Cardiac muscle cell (in vitro differentiated cells and primary cell): ENCODE data around the gene AOPEP. TPM values are rescaled to one million over a fixed set of nuclear protein-coding genes. Genes with fewer than 3 reads are reported as not detected.

Source experiments
- DNase-seq, 2 donors: peaks; one replicate each; pipeline versions ENCODE4 v3.0.0 to v3.0.0-alpha.2; 2010 to 2017; ENCODE audit warnings: low read depth in 1 of 2, low spot score in 1 of 2
- H3K27ac ChIP-seq: fragments of 200-600 bp; sonication (generic); 2 replicates; pipeline ENCODE4 v1.5.1; 2016
- H3K27me3 ChIP-seq: fragments of 200-600 bp; sonication (generic); 2 replicates; pipeline ENCODE4 v1.6.0; 2016; ENCODE audit warnings: control low read depth
- H3K36me3 ChIP-seq: fragments of 200-600 bp; sonication (generic); 2 replicates; pipeline ENCODE4 v1.5.1; 2016; ENCODE audit warnings: control low read depth
- H3K4me1 ChIP-seq: fragments of 200-600 bp; sonication (generic); 2 replicates; pipeline ENCODE4 v1.8.1; 2017; ENCODE audit warnings: low read depth, mild to moderate bottlenecking, mixed run types
- H3K4me3 ChIP-seq: fragments of 200-600 bp; sonication (generic); 2 replicates; pipeline ENCODE4 v1.5.1; 2016; ENCODE audit warnings: mild to moderate bottlenecking
- H3K9me3 ChIP-seq: fragments of 200-600 bp; sonication (generic); 2 replicates; pipeline ENCODE4 v1.5.1; 2017; ENCODE audit warnings: low read depth, mild to moderate bottlenecking, control low read depth
- polyA plus RNA-seq: library from polyadenylated mRNA; unstranded; fragments of >200 nt; fragmentation: Nextera tagmentation; extraction: Ambion mirVana; gene quantifications from 2 replicates; pipeline ENCODE4 v1.2.1, GENCODE V29; 2016
- total RNA-seq: library from RNA; depleted of rRNA; stranded (reverse); fragments of >200 nt; gene quantifications from 2 replicates; pipeline ENCODE4 v1.2.3, GENCODE V29; 2016
- TF ChIP-seq, protein P1 (sequence below): IDR thresholded peaks from 2 replicates; pipeline ENCODE4 v1.5.1; 2012; ENCODE audit warnings: low read depth, mild to moderate bottlenecking, low read length

AOPEP gene
- total and polyA plus RNA-seq, 2 experiments from 2014 or later, result 46.8 to 88.7 TPM

DNA sequence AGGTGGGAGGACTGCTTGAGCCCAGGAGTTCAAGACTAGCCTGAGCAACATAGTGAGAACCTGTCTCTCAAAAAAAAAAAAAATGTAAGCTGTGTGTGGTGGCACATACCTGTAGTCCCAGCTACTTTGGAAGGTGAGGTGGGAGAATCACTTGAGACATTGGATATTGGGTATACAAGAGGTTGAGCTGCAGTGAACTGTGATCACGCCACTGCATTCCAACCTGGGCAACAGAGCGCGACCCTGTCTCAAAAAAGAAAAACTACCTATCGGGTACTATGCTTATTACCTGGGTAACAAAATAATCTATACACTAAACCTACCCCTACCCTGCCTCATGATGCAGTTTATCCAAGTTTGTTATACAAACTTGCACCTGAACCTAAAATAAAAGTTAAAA is 64.9 kb downstream of the AOPEP start:
- H3K9me3 ChIP-seq, result no peaks in the 10 kb centered on the region
- H3K36me3 ChIP-seq, result no peaks in the 10 kb centered on the region
- H3K4me1 ChIP-seq, result peaks cover 6% of the 10 kb centered on the region
- no peak overlapping the region for H3K27ac ChIP-seq
- H3K4me3 ChIP-seq, result no peak overlapping the region
- no peak for DNase-seq
- no peaks in the 10 kb centered on the region for H3K27me3 ChIP-seq
- TF ChIP-seq, protein P1, sequence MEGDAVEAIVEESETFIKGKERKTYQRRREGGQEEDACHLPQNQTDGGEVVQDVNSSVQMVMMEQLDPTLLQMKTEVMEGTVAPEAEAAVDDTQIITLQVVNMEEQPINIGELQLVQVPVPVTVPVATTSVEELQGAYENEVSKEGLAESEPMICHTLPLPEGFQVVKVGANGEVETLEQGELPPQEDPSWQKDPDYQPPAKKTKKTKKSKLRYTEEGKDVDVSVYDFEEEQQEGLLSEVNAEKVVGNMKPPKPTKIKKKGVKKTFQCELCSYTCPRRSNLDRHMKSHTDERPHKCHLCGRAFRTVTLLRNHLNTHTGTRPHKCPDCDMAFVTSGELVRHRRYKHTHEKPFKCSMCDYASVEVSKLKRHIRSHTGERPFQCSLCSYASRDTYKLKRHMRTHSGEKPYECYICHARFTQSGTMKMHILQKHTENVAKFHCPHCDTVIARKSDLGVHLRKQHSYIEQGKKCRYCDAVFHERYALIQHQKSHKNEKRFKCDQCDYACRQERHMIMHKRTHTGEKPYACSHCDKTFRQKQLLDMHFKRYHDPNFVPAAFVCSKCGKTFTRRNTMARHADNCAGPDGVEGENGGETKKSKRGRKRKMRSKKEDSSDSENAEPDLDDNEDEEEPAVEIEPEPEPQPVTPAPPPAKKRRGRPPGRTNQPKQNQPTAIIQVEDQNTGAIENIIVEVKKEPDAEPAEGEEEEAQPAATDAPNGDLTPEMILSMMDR, result no peak

DNA sequence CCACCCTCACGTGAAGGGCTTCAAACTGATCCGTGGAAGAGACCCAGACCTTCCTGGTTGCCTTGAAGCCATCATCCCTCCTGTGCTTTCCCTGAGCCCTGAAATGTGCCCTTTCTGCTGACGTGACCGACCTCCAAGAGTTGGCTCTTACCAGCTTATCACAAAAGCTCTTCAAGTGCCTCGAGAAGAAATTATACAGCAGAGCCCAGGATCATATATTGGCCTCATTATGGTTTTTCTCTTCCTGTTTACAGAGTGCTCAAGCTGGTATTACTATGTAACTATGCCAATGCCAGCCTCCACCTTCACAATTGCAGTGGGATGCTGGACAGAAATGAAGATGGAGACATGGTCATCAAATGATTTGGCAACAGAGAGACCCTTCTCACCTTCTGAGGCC is 66.0 kb downstream of the AOPEP start:
- TF ChIP-seq, protein P1, result no peak
- DNase-seq, result peak in 1 of 2 donors; percentile 25
- peaks cover 6% of the 10 kb centered on the region for H3K4me1 ChIP-seq
- no peak overlapping the region for H3K4me3 ChIP-seq
- peak overlapping the region; percentile 50 for H3K27ac ChIP-seq
- H3K36me3 ChIP-seq, result no peaks in the 10 kb centered on the region
- H3K9me3 ChIP-seq, result no peaks in the 10 kb centered on the region
- H3K27me3 ChIP-seq, result no peaks in the 10 kb centered on the region

DNA sequence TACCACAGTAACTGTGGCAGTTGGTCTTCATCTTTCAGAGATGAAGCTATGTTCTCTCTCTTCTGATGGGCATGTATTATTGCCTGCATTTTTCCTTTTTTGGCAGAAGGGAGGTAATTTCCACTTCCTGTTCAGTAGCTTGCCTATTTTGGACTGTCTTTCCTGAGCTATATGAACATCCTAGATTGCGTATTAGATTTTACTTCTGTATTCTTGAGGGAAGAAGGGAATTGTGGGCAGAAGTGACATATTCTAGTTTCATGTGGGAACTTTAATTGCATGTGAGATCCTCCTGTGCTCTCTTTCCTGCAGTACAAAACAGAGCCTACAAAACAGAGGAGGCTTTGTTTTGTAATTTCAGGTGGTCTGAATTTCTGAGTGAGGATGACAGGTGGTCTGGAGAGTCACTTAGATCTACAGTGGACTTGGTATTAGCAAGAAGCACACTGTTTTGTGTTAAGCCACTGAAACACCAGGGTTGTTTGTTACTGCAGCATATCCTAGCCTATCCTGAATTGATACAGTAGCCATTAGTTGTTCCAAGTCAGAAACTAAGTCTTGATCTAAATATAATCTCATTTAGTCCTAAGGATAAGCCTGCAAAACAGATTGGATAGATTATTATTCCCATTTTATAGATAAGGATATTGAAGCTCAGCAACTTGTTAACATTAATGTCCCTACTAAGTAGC is 68.1 kb downstream of the AOPEP start:
- DNase-seq, result no peak
- TF ChIP-seq, protein P1, result no peak
- Histone ChIP-seq H3K27ac (no peak overlapping the region), H3K36me3 (no peaks in the 10 kb centered on the region), H3K4me3 (no peak overlapping the region), H3K27me3 (no peaks in the 10 kb centered on the region), H3K4me1 (peaks cover 6% of the 10 kb centered on the region), H3K9me3 (no peaks in the 10 kb centered on the region)

DNA sequence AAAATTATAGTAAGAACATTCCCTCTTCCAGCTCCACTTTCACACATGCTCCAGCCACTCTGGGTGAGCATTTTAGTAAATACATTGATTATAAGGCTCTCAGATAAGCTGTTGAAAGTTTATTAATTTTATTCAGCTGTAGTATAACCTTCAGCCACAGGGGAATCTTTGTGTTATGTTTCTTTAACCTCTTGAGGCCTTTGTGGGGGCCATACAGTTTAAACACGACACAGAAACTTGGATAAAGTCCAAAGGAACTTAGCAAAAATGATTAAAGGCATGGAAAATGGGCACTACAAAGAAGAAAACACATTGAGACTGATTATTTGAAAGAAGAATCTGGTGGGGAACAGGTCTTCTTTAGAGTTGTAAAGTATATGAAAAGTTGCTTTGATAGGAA is 70.2 kb downstream of the AOPEP start:
- TF ChIP-seq, protein P1, result no peak
- H3K4me1 ChIP-seq, result peaks cover 6% of the 10 kb centered on the region
- no peak overlapping the region for H3K27ac ChIP-seq
- no peaks in the 10 kb centered on the region for H3K9me3 ChIP-seq
- no peaks in the 10 kb centered on the region for H3K27me3 ChIP-seq
- H3K4me3 ChIP-seq, result no peak overlapping the region
- DNase-seq, result no peak
- H3K36me3 ChIP-seq, result no peaks in the 10 kb centered on the region

DNA sequence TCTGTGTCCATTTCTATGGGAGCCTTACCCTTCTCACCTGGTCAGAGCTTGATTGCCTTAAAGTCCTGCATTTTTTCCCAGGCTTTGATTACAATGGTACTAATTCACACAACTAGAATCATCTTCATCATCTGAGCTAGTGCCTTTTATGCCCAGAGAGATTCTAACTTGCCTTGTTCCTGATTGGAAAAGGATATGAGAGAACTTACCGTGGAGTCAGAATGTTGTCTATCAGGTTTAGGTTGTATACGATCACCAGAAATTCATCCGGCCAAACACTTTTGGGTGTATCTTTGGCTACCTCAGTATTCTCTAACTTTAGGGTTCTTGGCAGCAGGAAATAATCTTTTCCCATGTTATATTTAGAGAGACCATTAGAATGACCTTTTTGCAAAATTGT is 71.7 kb downstream of the AOPEP start:
- TF ChIP-seq, protein P1, result no peak
- no peaks in the 10 kb centered on the region for H3K4me1 ChIP-seq
- H3K36me3 ChIP-seq, result no peaks in the 10 kb centered on the region
- H3K9me3 ChIP-seq, result no peaks in the 10 kb centered on the region
- no peak overlapping the region for H3K4me3 ChIP-seq
- no peak overlapping the region for H3K27ac ChIP-seq
- DNase-seq, result no peak
- no peaks in the 10 kb centered on the region for H3K27me3 ChIP-seq
